ENCODE data around the gene POLR3B. TPM values are rescaled to one million over a fixed set of nuclear protein-coding genes. Genes with fewer than 3 reads are reported as not detected.

The POLR3B gene
- total RNA-seq, 2 experiments from 2014 or later: 14.7 to 17.6 TPM

DNA sequence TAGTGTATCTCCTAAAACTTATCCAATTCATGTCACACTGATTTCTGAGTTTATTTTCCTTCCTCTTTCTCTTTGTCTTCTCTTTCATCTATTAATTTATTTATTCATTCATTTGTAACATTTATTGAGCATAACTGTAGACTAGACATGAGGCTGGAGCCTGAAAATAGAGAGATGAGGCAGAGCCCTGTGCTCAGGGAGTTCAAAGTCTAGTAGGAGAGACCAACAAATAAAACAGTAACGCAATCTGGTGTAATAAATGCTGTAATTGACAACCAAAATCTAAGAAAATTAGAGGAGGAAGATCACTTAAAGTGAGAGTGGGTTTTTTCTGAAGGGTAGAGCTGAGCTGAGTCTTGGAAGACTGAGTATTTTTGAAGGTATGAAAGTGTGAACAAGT is 87.5 kb downstream of the POLR3B start:
- Histone ChIP-seq H3K36me3 (ENCODE audit: insufficient read depth, low read length) (peaks cover 46% of the 10 kb centered on the region; the same call in 1 of the 2 replicates), H3K27ac (ENCODE audit: low read depth, low read length, poor library complexity, severe bottlenecking) (no peak overlapping the region), H3K4me1 (ENCODE audit: insufficient read depth, low read length, poor library complexity, severe bottlenecking) (no peaks in the 10 kb centered on the region), H4K20me1 (ENCODE audit: insufficient read depth, low read length) (no peaks in the 10 kb centered on the region), H3K9me3 (ENCODE audit: low read length) (no peaks in the 10 kb centered on the region), H3K9me2 (ENCODE audit: insufficient read depth, low read length) (no peaks in the 10 kb centered on the region), H3K4me2 (ENCODE audit: low read length) (no peak overlapping the region), H2AFZ (ENCODE audit: low read length) (no peak overlapping the region), H3K4me3 (ENCODE audit: low read depth, low read length, poor library complexity, severe bottlenecking) (no peak overlapping the region), H3K79me2 (ENCODE audit: insufficient read depth, low read depth, low read length) (no peaks in the 10 kb centered on the region)
- TF ChIP-seq CTCF (conservative IDR thresholded peaks at IDR 0.05; ENCODE audit: low read length) (no peak), EZH2phosphoT487 (IDR thresholded peaks at IDR 0.05; ENCODE audit: borderline replicate concordance, low read depth, low read length) (no peak)
- no peak for DNase-seq (ENCODE audit: low spot score)
- ChIA-PET CTCF (ENCODE audit: unreplicated experiment) (interaction anchor here (0.9 kb wide), 1 partner anchor 13 kb away, joined by 3 read pairs; no protein-coding TSS in a partner anchor), POLR2A (interaction anchor here (0.6 kb wide), 1 partner anchor 462 kb away, joined by 3 read pairs; no protein-coding TSS in a partner anchor)
- intact Hi-C loops (cut with micrococcal nuclease; ENCODE audit: unreplicated experiment): no loop called here
- no TSS peak for BruUV-seq (replicated peaks)

DNA sequence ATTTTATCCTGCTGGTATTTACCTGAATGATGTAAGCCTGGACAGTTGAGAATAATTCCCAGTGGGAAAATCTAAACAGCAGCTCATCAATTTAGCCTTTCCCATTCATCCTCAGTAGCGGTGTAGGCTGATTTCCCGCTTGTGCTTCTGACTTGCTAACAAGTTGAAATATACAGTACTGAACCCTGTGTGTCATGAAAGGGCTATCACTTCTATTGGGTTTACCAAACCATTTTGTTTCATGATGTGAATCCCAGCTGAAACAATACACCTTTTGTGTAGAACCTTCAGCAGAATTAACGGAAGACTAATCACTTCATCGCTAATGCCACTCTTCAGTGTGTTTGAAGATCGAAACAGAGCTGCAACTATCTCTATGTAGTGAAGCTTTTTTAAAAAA is 88.4 kb downstream of the POLR3B start:
- Histone ChIP-seq H4K20me1 (ENCODE audit: insufficient read depth, low read length) (no peaks in the 10 kb centered on the region), H3K9me3 (ENCODE audit: low read length) (no peaks in the 10 kb centered on the region), H3K79me2 (ENCODE audit: insufficient read depth, low read depth, low read length) (no peaks in the 10 kb centered on the region), H2AFZ (ENCODE audit: low read length) (no peak overlapping the region), H3K4me2 (ENCODE audit: low read length) (no peak overlapping the region), H3K9me2 (ENCODE audit: insufficient read depth, low read length) (no peaks in the 10 kb centered on the region), H3K27ac (ENCODE audit: low read depth, low read length, poor library complexity, severe bottlenecking) (no peak overlapping the region), H3K36me3 (ENCODE audit: insufficient read depth, low read length) (peaks cover 45% of the 10 kb centered on the region; the same call in 1 of the 2 replicates), H3K4me1 (ENCODE audit: insufficient read depth, low read length, poor library complexity, severe bottlenecking) (no peaks in the 10 kb centered on the region), H3K4me3 (ENCODE audit: low read depth, low read length, poor library complexity, severe bottlenecking) (no peak overlapping the region)
- TF ChIP-seq EZH2phosphoT487 (IDR thresholded peaks at IDR 0.05; ENCODE audit: borderline replicate concordance, low read depth, low read length) (no peak), CTCF (conservative IDR thresholded peaks at IDR 0.05; ENCODE audit: low read length) (no peak)
- DNase-seq (ENCODE audit: low spot score): no peak
- intact Hi-C loops (cut with micrococcal nuclease; ENCODE audit: unreplicated experiment): no loop called here
- CTCF ChIA-PET (ENCODE audit: unreplicated experiment): interaction anchor here (0.9 kb wide), 1 partner anchor 13 kb away, joined by 3 read pairs; no protein-coding TSS in a partner anchor
- POLR2A ChIA-PET: interaction anchor here (0.7 kb wide), 1 partner anchor 269 kb away, joined by 3 read pairs; no protein-coding TSS in a partner anchor
- BruUV-seq (replicated peaks): no TSS peak

GRCh38 chr12:106446419-106447092 is 89.0 kb downstream of the POLR3B start:
- BruUV-seq (replicated peaks): no TSS peak
- no peaks in the 10 kb centered on the region for H3K9me2 ChIP-seq (ENCODE audit: insufficient read depth, low read length)
- ChIA-PET CTCF (ENCODE audit: unreplicated experiment) (no interaction called here), POLR2A (interaction anchor here (0.6 to 1.6 kb wide), 5 partner anchors 12 to 270 kb away, joined by 3 to 5 read pairs (median 3); no protein-coding TSS in a partner anchor)
- H4K20me1 ChIP-seq (ENCODE audit: insufficient read depth, low read length): no peaks in the 10 kb centered on the region
- no peaks in the 10 kb centered on the region for H3K4me1 ChIP-seq (ENCODE audit: insufficient read depth, low read length, poor library complexity, severe bottlenecking)
- TF ChIP-seq CTCF (conservative IDR thresholded peaks at IDR 0.05; ENCODE audit: low read length) (no peak), EZH2phosphoT487 (IDR thresholded peaks at IDR 0.05; ENCODE audit: borderline replicate concordance, low read depth, low read length) (no peak)
- H3K4me3 ChIP-seq (ENCODE audit: low read depth, low read length, poor library complexity, severe bottlenecking): no peak overlapping the region
- DNase-seq (ENCODE audit: low spot score): no peak
- H3K4me2 ChIP-seq (ENCODE audit: low read length): no peak overlapping the region
- H3K36me3 ChIP-seq (ENCODE audit: insufficient read depth, low read length): peaks cover 45% of the 10 kb centered on the region; the same call in 1 of the 2 replicates
- no peak overlapping the region for H2AFZ ChIP-seq (ENCODE audit: low read length)
- no peaks in the 10 kb centered on the region for H3K9me3 ChIP-seq (ENCODE audit: low read length)
- no peaks in the 10 kb centered on the region for H3K79me2 ChIP-seq (ENCODE audit: insufficient read depth, low read depth, low read length)
- H3K27ac ChIP-seq (ENCODE audit: low read depth, low read length, poor library complexity, severe bottlenecking): no peak overlapping the region
- intact Hi-C loops (cut with micrococcal nuclease; ENCODE audit: unreplicated experiment): no loop called here

Data from OCI-LY7 (cell line).